HCT116 (cell line): ENCODE results near the gene PRPF38A. TPM values are rescaled to one million over a fixed set of nuclear protein-coding genes. Genes with fewer than 3 reads are reported as not detected.
A peak's percentile ranks its signal among the peaks of the same experiment; 100 is the strongest.

Source experiments
- ATAC-seq: fragments of 200-7000 bp; cut with Tn5 transposase; 2 replicates; pipeline ENCODE4 v1.9.1; 2020; ENCODE audit warnings: mild to moderate bottlenecking, moderate library complexity
- BruUV-seq: library from RNA; stranded (reverse); fragments of 400-500 nt; replicated peaks from 2 replicates; lab custom pipeline; 2021; lab: Mats Ljungman, UMichigan
- CTCF ChIA-PET: fragments of 300-600 bp; sonication (Branson Sonifier 250); formaldehyde crosslinking; loops from one replicate; lab custom pipeline; 2021; ENCODE audit warnings: antibody characterized with exemption; lab: Charles Lee
- POLR2A ChIA-PET: fragments of 300-600, 350-600 bp; sonication (Branson Sonifier 250); formaldehyde crosslinking; loops from one replicate; lab custom pipeline; 2021; ENCODE audit warnings: antibody characterized with exemption; lab: Charles Lee
- RAD21 ChIA-PET, 2 experiments: fragments of 300-600 bp; sonication (Branson Sonifier 250); formaldehyde crosslinking; loops; one replicate each; lab custom pipeline; 2023; ENCODE audit warnings: low total read pairs in 2 of 2; ENCODE audit not compliant: uncharacterized antibody in 2 of 2, unreplicated experiment in 2 of 2, low non-redundant PET in 1 of 2; lab: Charles Lee
- DNase-seq: peaks from one replicate; pipeline ENCODE4 v3.0.0-alpha.2; 2010; ENCODE audit warnings: low read depth, low spot score
- H2AFZ ChIP-seq: fragments of 200-600 bp; shearing (Covaris generic), sonication (generic); 2 replicates; pipeline ENCODE4 v1.6.1; 2017; ENCODE audit warnings: low read depth, mixed run types, mixed read lengths, antibody characterized with exemption, low read length; ENCODE audit not compliant: poor library complexity, severe bottlenecking
- H3K27ac ChIP-seq: 2 replicates; pipeline ENCODE4 v1.5.1; 2012; ENCODE audit warnings: low read depth, low read length
- H3K27me3 ChIP-seq: fragments of 200-600 bp; sonication (generic); 2 replicates; pipeline ENCODE4 v1.6.1; 2016; ENCODE audit warnings: mixed run types, low read length, mixed read lengths; ENCODE audit not compliant: insufficient read depth
- H3K36me3 ChIP-seq, 2 experiments: fragments of 200-500 bp in 1 of 2; fragments of 200-600 bp in 1 of 2; sonication (Bioruptor generic) in 1 of 2; sonication (generic) in 1 of 2; 2 replicates each; pipeline versions ENCODE4 v1.5.1 to v1.6.1; 2014 to 2016; ENCODE audit warnings: low read length in 2 of 2, inconsistent platforms in 1 of 2, mixed read lengths in 1 of 2, mixed run types in 1 of 2; ENCODE audit not compliant: insufficient read depth in 2 of 2, control insufficient read depth in 1 of 2
- H3K4me1 ChIP-seq, 2 experiments: fragments of 200-600 bp in 1 of 2; sonication (generic) in 1 of 2; 2 replicates each; pipeline versions ENCODE4 v1.5.1 to v1.6.1; 2012 to 2017; ENCODE audit warnings: low read length in 2 of 2, inconsistent platforms in 1 of 2, mild to moderate bottlenecking in 1 of 2, mixed read lengths in 1 of 2, mixed run types in 1 of 2, moderate library complexity in 1 of 2; ENCODE audit not compliant: insufficient read depth in 2 of 2, control insufficient read depth in 1 of 2
- H3K4me2 ChIP-seq: fragments of 200-600 bp; sonication (generic); 2 replicates; pipeline ENCODE4 v1.6.1; 2017; ENCODE audit warnings: mixed run types, low read length, mixed read lengths
- H3K4me3 ChIP-seq, 2 experiments: fragments of 200-600 bp in 1 of 2; sonication (generic) in 1 of 2; replicated peaks in 1 of 2; 2 replicates each; pipeline ENCODE4 v1.5.1; 2011 to 2016; ENCODE audit warnings: low read length in 2 of 2, control low read depth in 1 of 2, low read depth in 1 of 2, mild to moderate bottlenecking in 1 of 2, mixed read lengths in 1 of 2, mixed run types in 1 of 2
- H3K79me2 ChIP-seq: fragments of 200-600 bp; sonication (generic); 2 replicates; pipeline ENCODE4 v1.6.1; 2017; ENCODE audit warnings: mild to moderate bottlenecking, mixed run types, low read length, moderate library complexity, mixed read lengths; ENCODE audit not compliant: insufficient read depth
- H3K9ac ChIP-seq: fragments of 200-600 bp; sonication (generic); 2 replicates; pipeline ENCODE4 v1.6.1; 2016; ENCODE audit warnings: low read length, mixed read lengths
- H3K9me2 ChIP-seq: fragments of 200-600 bp; sonication (generic), shearing (Covaris generic); 2 replicates; pipeline ENCODE4 v1.6.1; 2017; ENCODE audit warnings: mixed run types, mild to moderate bottlenecking, moderate library complexity; ENCODE audit not compliant: insufficient read depth
- H3K9me3 ChIP-seq, 2 experiments: fragments of 200-500 bp in 1 of 2; fragments of 200-600 bp in 1 of 2; sonication (Bioruptor generic) in 1 of 2; sonication (generic) in 1 of 2; 2 replicates each; pipeline ENCODE4 v1.6.1; 2014 to 2017; ENCODE audit warnings: low read length in 2 of 2, mixed read lengths in 2 of 2, inconsistent platforms in 1 of 2, low read depth in 1 of 2, mild to moderate bottlenecking in 1 of 2, mixed run types in 1 of 2, moderate library complexity in 1 of 2; ENCODE audit not compliant: control insufficient read depth in 1 of 2, insufficient read depth in 1 of 2
- H4K20me1 ChIP-seq: fragments of 200-600 bp; sonication (generic), shearing (Covaris generic); 2 replicates; pipeline ENCODE4 v1.6.1; 2017; ENCODE audit warnings: mixed run types, mild to moderate bottlenecking, moderate library complexity; ENCODE audit not compliant: insufficient read depth
- CEBPB ChIP-seq: IDR thresholded peaks from 2 replicates; pipeline ENCODE4 v1.6.1; 2012; ENCODE audit warnings: low read depth
- CTCF ChIP-seq, 3 experiments: fragments of 200-600 bp in 1 of 3; sonication (generic) in 1 of 3; IDR thresholded peaks in 2 of 3; conservative IDR thresholded peaks in 1 of 3; 2 replicates each; pipeline ENCODE4 v1.5.1; 2012 to 2017; ENCODE audit warnings: low read depth in 2 of 3, low read length in 2 of 3, antibody characterized with exemption in 1 of 3, borderline replicate concordance in 1 of 3, control low read depth in 1 of 3, mild to moderate bottlenecking in 1 of 3, mixed read lengths in 1 of 3, mixed run types in 1 of 3, moderate library complexity in 1 of 3; ENCODE audit not compliant: insufficient read depth in 1 of 3
- EGR1 ChIP-seq: IDR thresholded peaks from 2 replicates; pipeline ENCODE4 v1.6.1; 2012; ENCODE audit warnings: low read depth
- EZH2phosphoT487 ChIP-seq: fragments of 200-600 bp; IDR thresholded peaks from 2 replicates; pipeline ENCODE4 v1.6.1; 2018; ENCODE audit warnings: antibody characterized with exemption, borderline replicate concordance
- FOSL1 ChIP-seq: IDR thresholded peaks from 2 replicates; pipeline ENCODE4 v1.6.1; 2012; ENCODE audit warnings: low read depth
- MAX ChIP-seq: IDR thresholded peaks from 2 replicates; pipeline ENCODE4 v1.6.1; 2012
- POLR2A ChIP-seq: IDR thresholded peaks from 2 replicates; pipeline ENCODE4 v1.7.0; 2011; ENCODE audit warnings: borderline replicate concordance; ENCODE audit not compliant: insufficient read depth, insufficient read length; ENCODE audit errors: extremely low read depth
- SP1 ChIP-seq: IDR thresholded peaks from 2 replicates; pipeline ENCODE4 v1.6.1; 2012; ENCODE audit warnings: low read depth
- TCF7L2 ChIP-seq: IDR thresholded peaks from 2 replicates; pipeline ENCODE4 v1.7.0; 2011; ENCODE audit warnings: borderline replicate concordance, inconsistent platforms; ENCODE audit not compliant: insufficient read depth, insufficient read length; ENCODE audit errors: extremely low read depth
- YY1 ChIP-seq: IDR thresholded peaks from 2 replicates; pipeline ENCODE4 v1.6.1; 2011; ENCODE audit warnings: low read length, low read depth, moderate library complexity, mild to moderate bottlenecking; ENCODE audit not compliant: insufficient replicate concordance; ENCODE audit errors: extremely low read depth
- ZBTB33 ChIP-seq: IDR thresholded peaks from 2 replicates; pipeline ENCODE4 v1.6.1; 2011; ENCODE audit warnings: mild to moderate bottlenecking, low read length, moderate library complexity; ENCODE audit not compliant: insufficient replicate concordance; ENCODE audit errors: extremely low read depth
- ZFX ChIP-seq: fragments of 450-650 bp; IDR thresholded peaks from 2 replicates; pipeline ENCODE4 v1.6.1; 2017
- ZNF274 ChIP-seq: fragments of 200-500 bp; sonication (Bioruptor generic); IDR thresholded peaks from 2 replicates; pipeline ENCODE4 v1.6.1; 2014; ENCODE audit warnings: mild to moderate bottlenecking, low read depth, low read length, inconsistent platforms
- intact Hi-C: fragments of 100-400 bp; cut with micrococcal nuclease; formaldehyde crosslinking; loops from 2 replicates; pipeline ENCODE4 v1.10.0; 2022
- total RNA-seq: library from RNA; stranded (reverse); gene quantifications from one replicate; pipeline ENCODE4 v1.2.1, GENCODE V29; 2021; ENCODE audit not compliant: unreplicated experiment

The PRPF38A gene
- total RNA-seq, 1 experiment from 2014 or later = 50.2 TPM

- Histone ChIP-seq H3K36me3 (no peaks in the 10 kb centered on the region), H3K9me3 (no peaks in the 10 kb centered on the region), H3K4me3 (no peak overlapping the region), H4K20me1 (no peaks in the 10 kb centered on the region), H3K4me1 (peaks cover 12 to 37% of the 10 kb centered on the region in 2 experiments; a peak in 3 of 4 replicates), H2AFZ (no peak overlapping the region), H3K4me2 (no peak overlapping the region), H3K79me2 (peaks cover 22% of the 10 kb centered on the region), H3K27ac (no peak overlapping the region), H3K27me3 (no peaks in the 10 kb centered on the region), H3K9me2 (no peaks in the 10 kb centered on the region), H3K9ac (no peak overlapping the region)
- no peak for ATAC-seq
- POLR2A ChIA-PET = no interaction called here
- RAD21 ChIA-PET = no interaction called here
- BruUV-seq = no TSS peak
- intact Hi-C loops = loop anchor here (5.0 kb wide), 1 partner anchor 320 kb away; no protein-coding TSS in a partner anchor
- DNase-seq = no peak
- CTCF ChIA-PET = no interaction called here
- TF ChIP-seq YY1 = no peak
- no peak for TF ChIP-seq FOSL1
- no peak for TF ChIP-seq EGR1
- no peak for TF ChIP-seq SP1
- no peak for TF ChIP-seq CEBPB
- no peak for TF ChIP-seq ZNF274
These were observed 37.1 kb upstream of the PRPF38A start for GRCh38 chr1:52367272-52367671.

- H3K9me2 ChIP-seq = no peaks in the 10 kb centered on the region
- peak overlapping the region; percentile 16 to 49 for H3K4me3 ChIP-seq
- ATAC-seq (peak; percentile 29), DNase-seq (peak; percentile 48)
- H3K27ac ChIP-seq = no peak overlapping the region
- CTCF ChIA-PET = interaction anchor here (0.6 kb wide), 1 partner anchor 405 kb away, joined by 3 read pairs; no protein-coding TSS in a partner anchor
- peak overlapping the region; percentile 48 for H3K9ac ChIP-seq
- H4K20me1 ChIP-seq = no peaks in the 10 kb centered on the region
- H2AFZ ChIP-seq = peak overlapping the region; percentile 70
- H3K4me2 ChIP-seq = peak overlapping the region; percentile 73
- peaks cover 22% of the 10 kb centered on the region for H3K79me2 ChIP-seq
- intact Hi-C loops = loop anchor here (5.0 kb wide), 1 partner anchor 319 kb away; no protein-coding TSS in a partner anchor
- BruUV-seq = no TSS peak
- RAD21 ChIA-PET = interaction anchor here in 1 of 2 experiments (0.9 kb wide), 1 partner anchor 289 kb away, joined by 5 read pairs; no protein-coding TSS in a partner anchor
- peaks cover 12 to 37% of the 10 kb centered on the region in 2 experiments; a peak in 3 of 4 replicates for H3K4me1 ChIP-seq
- no peaks in the 10 kb centered on the region for H3K27me3 ChIP-seq
- H3K9me3 ChIP-seq = no peaks in the 10 kb centered on the region
- H3K36me3 ChIP-seq = peaks cover 0 to 7% of the 10 kb centered on the region in 2 experiments; a peak in 3 of 4 replicates
- POLR2A ChIA-PET = interaction anchor here (0.6 kb wide), 1 partner anchor 184 kb away, joined by 5 read pairs; the partner anchor contains the start of gene TUT4
- TF ChIP-seq EZH2phosphoT487 (no peak), ZNF274 (no peak), CTCF (IDR thresholded peaks at IDR 0.05 in 2 of 3, conservative IDR thresholded peaks at IDR 0.05 in 1 of 3; ENCODE audit: borderline replicate concordance in 1 of 3, insufficient read depth in 1 of 3, low read depth in 2 of 3, low read length in 2 of 3) (peak in 1 of 3 experiments; percentile 28; a peak in 1 of 6 replicates), SP1 (no peak), ZBTB33 (no peak), EGR1 (no peak), TCF7L2 (no peak), ZFX (peak; percentile 26; the same call in 1 of the 2 replicates), POLR2A (peak; percentile 41), MAX (peak; percentile 35; the same call in 1 of the 2 replicates), FOSL1 (no peak)
These were observed 35.8 kb upstream of the PRPF38A start for GRCh38 chr1:52368383-52369172.
